PFSK-1 (cell line): ENCODE results near the gene HSPA12A.

Experiments
- POLR2AphosphoS5 ChIP-seq: IDR thresholded peaks from 2 replicates; pipeline ENCODE4 v1.6.1; 2012; ENCODE audit warnings: low read depth, mild to moderate bottlenecking, control low read depth, low read length, moderate library complexity
- REST ChIP-seq, 2 experiments: IDR thresholded peaks; 2 replicates each; pipeline versions ENCODE4 v1.6.1 to v1.8.0; 2011 to 2012; ENCODE audit warnings: low read depth in 2 of 2, low read length in 2 of 2, control low read depth in 1 of 2, inconsistent platforms in 1 of 2, mild to moderate bottlenecking in 1 of 2, moderate library complexity in 1 of 2; ENCODE audit not compliant: insufficient read depth in 1 of 2

DNA sequence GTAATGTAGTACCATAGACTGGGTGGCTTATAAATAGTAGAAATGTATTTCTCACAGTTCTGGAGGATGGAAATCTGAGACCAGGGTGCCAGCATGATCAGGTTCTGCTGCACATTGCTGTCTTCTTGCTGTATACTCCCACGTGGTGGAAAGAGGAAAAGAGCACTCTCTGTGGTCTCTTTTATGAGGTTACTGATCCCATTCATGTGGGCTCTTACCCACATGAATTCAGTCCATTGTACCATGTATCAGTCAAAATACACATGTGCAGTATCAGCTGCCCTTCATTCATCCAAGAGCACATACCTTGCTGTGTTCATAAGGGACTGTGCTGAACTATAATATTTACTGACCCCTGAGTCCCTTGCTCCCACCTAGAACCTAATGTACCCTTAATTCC, 104.5 kb downstream of the HSPA12A start:
- TF ChIP-seq POLR2AphosphoS5, result no peak
- no peak for TF ChIP-seq REST (IDR thresholded peaks at IDR 0.05; ENCODE audit: insufficient read depth in 1 of 2, low read depth in 2 of 2, low read length in 2 of 2)
